ENCODE measurements around the gene DNASE1L1.

DNASE1L1 gene

DNA sequence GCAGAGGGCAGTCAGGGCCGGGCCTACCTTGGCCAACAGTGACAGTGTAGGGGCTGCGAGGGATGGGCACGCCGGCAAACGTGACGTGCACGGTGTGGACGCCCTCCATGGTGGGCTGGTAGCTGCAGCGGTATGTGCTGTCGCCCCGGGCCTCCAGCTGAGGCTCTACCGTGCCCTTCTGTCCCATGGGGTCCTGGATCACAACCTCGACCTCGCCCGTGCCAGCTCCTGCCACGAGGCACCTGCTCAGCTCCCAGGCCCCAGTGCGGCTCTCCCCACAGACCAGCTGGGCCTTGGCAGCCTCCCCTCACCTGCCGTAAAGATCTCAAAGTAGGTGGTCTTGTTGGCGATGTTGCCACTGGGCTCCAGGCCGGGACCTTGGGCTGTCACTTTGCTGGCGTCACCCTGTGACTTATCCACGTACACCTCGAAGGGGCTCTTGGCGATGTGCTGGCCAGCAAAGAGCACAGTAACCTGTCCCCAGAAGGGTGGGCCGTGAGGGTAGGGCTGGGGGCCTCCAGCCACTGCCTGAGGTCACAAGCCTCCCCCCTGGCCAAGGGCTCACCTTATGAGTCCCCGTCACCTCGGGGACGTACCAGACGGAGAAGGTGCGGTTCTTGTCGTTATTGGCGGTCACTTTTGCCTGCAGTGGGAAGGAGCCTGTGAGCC lies 42.9 kb downstream of the DNASE1L1 start:
- no peak for DNase-seq

DNA sequence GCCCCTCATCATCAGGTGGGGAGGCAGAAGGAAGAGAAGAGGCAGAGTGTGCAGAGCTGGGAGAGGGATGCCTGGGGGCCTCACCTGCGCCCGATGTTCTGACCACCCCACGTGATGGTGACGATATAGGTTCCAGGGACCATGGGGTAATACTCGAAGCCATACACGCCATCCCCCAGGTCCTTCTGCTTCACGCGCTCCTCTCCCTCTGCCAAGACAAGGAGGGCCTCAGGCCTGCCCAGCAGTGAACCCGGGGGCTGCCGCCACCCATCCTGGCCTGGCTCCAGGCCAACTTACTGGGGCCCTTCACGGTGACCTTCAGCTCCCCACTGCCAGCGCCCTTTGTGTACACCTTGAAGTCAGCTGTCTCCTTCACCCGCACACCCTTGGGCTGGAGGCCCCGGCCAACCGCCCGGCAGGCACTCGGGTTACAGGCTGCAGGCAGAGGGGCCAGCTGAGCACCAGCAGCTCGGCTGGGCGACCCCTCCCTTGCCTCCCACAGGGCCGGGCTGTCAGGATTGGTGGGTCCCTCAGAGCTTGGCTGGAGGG lies 43.9 kb downstream of the DNASE1L1 start:
- no peak for DNase-seq

DNA sequence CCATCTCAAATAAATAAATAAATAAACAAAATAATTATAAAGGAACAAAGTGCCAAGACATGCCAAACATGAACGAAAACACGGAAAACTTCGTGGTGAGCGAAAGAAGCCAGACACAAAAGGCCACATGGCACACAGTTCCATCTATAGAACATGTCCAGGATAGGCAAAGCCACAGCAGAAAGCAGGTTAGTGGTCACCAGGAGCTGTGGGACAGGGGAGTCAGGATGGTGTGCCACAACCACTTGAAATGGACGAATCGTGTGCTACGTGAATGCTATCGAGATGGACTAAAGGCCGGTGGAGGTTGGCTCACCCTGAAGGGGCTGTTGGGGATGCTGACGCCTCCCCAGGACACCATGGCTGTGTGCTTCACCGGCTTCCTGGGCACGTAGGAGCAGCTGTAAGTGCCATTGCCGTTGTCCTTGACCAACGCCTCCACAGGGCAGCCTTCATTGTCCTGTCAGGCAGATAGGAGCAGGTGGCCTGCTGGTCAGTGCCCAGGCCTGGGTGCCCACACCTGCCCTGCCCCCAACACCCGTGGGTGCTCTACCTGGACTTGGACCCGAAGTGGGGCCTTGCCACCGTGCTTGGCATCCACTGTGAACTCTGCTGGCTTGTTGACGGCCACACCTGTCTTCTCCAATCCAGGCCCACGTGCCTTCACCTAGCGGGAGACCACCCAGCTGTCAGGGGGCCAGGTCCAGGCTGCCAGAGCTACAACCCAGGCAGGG lies 45.2 kb downstream of the DNASE1L1 start:
- no peak for DNase-seq

DNA sequence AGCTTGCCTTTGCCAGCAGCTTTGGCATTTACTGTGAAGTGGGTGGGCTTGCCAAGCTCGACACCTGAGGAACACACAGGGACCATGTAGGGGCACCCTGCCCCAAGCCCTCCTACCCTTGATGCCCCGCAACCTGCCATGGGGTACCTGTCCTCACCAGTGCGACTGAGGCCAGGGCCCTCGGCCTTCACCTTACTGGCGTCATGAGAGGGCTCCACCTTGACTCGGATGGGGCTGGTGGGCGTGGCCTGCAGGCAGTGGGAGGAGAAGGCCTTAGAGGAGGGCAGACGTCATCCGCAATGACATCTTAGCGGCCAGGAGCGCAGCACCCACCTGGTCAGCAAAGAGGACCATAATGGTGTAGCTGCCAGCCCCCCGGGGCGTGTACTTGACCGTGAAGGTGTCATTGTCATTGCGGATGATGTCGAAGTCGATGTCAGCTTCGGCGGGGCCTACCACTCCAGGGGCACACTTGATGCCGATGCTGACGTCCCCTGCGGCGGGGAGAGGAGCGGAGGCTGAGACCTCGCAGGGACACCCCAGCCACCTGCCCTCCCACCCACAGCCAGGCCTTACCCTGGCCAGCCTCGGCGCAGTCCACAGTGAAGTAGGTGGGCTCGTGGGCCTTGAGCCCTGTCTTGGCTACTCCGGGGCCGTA lies 46.8 kb downstream of the DNASE1L1 start:
- no peak for DNase-seq

DNA sequence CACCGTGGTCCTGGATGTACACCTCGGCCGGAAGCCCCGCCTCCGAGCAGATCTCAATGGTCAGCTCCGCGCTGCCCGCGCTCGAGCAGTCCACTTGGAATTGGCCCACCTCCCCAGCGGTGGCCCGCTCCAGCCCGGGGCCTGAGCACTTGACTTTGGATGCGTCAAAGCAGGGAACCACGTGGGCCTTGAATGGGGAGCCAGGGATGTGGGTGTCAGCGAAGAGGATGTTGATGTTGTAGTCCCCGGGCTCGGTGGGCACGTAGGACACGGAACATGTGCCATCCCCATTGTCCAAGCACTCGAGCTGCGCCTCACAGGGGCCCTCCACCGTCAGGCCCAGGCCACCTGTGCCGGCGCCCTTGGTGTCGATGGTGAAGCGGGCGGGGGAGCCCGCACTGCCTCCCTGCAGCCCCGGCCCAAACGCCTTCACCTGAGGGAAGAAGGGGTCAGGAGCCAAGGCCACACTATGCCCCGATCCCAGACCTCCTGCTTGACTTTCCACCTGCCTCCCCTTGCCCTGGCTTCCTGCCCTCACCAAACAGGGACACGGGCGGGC lies 48.8 kb downstream of the DNASE1L1 start:
- DNase-seq: no peak

DNA sequence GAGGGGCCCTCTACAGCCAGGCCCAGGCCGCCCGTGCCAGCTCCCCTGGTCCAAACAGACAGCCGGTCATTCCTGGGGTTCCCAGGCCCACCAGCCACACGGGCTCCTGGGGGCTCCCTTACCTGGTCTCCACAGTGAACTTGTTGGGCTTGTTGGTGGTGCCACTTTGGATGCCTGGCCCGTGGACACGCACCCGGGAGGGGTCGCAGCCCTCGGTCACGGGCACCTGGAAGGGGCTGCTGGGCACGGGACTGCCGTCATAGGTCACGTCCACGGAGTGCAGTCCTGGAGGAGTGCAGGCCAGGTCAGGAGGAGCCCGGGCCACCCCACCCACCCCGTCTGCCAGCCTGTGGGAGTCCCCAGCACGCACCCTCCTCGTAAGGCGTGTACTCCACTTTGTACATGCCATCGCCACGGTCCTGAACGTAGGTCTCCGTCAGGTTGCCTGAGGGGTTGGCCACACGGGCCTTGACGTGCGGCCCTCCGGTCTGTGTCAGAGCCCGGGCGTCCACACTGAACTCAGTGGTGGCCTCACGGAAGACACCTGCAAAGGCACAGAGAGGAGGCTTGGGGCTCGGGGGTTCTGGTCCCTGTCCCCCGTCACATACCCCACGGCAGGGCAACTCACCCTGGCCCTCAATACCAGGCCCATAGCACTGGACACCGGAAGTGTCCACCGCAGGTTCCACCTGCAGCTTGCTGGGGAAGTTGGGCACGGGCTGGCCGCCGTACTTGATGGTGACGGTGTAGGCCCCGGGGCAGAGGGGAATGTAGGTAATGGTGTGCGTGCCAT lies 49.5 kb downstream of the DNASE1L1 start:
- DNase-seq: no peak

DNA sequence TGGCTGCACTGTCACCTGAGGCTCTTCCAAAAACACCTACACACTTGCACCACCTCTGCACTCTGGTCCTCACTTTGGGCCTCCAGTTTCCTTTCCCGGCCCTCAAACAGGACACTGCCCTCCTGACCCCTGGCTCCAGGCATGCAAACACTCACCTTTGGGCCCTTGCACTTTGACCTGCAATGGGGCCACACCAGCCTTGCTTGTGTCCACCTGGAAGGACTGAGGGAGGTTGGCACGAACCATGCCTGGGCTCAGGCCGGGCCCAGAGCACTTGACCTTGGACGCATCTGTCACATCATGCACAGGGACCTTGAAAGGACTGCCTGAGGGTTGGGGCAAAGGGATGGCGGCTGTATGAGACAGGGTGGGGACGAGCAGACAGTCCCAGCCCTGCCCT lies 50.2 kb downstream of the DNASE1L1 start:
- no peak for DNase-seq

DNA sequence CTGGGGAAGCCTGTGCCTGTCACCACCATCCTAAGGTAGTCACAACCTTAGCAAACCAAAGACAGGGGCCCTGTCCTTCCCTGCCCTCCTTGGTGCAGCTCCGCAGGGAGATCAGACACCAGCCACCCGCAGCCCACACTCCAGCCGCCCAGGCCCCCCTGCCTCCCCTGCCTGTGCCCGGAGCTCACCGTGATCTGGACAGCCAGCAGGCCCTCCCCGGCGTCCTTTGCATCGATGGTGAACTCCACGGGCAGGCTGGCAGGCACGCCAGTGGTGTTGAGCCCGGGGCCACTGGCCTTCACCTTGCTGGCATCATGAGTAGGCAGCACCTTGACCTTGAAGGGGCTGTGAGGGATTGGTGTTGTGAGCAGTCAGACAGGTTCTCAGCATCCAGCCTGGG lies 51.0 kb downstream of the DNASE1L1 start:
- DNase-seq: no peak

DNA sequence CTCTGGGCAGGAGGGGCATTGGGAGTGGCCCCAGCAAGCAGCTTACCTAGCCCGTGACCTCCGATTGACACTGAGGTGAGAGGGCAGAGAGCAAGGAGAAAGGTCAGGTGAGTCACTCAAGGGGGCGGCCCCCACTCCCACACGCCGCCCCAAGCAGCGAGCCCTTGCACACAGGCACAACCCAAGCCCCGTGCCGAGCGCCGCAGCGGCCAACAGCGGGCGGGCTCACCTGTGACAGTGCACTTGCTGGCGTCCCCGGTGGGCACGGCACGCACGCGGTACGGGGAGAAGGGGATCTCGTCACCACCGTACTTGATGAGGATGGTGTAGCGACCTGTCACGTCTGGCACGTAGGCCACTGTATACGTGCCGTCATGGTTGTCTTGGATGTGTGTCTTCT lies 51.8 kb downstream of the DNASE1L1 start:
- DNase-seq: no peak

DNA sequence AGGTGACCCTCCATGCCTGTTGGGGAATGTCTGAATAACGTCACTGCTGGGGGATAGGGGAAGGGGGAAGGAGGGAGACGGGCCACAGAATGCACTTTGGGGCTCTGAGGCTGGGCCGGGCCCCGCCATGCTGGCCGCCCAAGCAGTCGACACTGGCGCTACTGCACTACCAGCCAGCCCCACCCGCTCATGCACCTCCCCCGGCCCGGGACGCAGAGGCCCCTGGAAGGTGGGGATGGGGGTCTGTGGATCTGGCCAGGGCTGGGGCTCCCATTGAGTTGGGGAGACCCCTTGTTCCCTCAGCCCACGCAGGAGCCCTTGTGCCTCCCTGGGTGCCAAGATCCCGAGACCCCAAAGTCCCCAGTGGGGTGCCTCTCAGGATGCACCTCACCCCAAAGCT lies 52.5 kb downstream of the DNASE1L1 start:
- DNase-seq: no peak

DNA sequence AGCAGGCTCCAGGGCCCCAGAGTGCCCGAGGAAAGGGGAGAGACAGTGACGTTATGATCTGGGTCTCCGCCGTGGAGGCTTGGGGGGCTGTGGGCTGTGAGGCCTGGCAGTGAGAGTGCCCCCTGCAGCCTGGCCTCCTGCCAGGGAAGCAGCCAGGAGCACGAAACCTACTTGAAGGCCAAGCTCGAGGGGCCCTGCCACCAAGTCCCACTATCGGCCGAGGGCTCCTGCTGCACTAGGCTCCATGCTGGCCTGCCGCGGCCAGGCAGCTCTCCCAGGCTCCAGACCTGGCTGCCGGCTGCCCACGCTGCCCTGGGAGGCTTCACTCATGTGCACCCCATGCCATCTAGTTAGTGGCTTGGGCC lies 53.3 kb downstream of the DNASE1L1 start:
- DNase-seq: no peak

DNA sequence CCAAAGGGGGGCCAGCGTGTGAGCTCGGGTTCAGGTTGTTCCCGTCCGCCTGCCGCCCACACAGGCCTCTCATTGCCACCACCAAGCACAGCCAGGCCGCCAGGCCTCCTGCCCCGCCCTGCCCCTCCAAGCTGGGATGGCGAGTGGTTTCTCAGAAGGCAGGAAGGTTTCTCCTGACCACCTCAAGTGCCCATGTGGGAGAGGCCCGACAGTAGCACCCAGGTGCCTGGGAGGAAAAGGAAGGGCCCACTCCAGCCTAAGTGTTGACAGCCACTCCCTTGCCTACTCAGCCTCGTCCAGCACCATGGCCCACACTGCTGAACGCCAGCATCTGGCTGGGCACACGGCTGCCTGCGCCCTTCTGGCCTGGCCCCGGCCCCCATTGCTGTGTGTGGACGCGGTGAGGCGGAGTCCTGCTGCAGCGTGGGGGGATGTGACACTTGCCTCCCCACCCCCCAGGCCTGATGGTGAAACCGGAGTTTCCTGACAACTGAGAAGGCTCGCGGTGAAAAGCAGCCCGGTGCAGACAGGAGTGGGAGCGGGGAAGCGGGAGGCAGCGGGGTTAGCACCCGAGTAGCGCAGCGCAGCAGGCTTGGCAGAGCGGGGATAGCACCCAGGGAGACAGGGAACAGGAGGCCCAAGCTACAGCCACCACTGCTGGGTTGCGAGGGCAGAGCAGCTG lies 53.8 kb downstream of the DNASE1L1 start:
- DNase-seq: no peak

DNA sequence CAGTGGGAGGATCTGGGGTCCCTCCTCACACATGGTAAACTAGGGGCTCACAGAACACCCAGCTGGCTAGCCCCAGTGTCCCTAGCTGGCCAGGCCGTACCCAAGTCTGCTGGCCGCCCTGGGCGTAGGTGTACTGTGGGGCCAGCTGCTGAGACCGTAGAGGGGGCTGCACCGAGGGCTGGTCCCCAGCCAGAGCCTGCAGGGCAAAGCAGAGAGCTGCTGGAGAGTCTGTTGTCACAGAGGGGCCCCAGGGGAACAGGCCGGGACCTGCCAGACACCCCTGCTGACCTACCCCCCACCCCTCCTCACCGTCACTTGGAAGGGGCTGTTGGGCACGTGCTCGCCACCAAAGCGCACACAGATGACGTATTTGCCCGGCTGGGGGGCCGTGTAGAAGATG lies 54.5 kb downstream of the DNASE1L1 start:
- no peak for DNase-seq

DNA sequence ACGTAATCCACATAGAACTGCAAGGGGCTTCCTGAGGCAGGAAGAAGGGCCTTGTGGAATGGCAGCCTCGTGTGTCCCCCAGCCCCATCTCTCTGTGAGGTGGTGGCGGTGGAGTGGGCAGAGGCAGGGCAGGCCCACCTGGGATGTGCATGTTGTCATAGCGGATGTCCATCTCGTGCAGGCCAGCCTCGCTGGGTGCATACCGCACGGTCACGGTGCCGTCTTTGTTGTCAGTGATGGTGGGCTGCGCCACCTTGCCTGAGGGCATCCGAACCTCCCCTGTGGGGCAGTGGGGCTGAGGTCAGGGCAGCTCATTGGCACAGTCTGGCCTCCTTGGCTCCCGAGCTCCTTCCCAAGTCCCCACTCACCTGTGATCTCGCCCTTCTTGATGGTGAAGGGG lies 55.0 kb downstream of the DNASE1L1 start:
- DNase-seq: no peak

DNA sequence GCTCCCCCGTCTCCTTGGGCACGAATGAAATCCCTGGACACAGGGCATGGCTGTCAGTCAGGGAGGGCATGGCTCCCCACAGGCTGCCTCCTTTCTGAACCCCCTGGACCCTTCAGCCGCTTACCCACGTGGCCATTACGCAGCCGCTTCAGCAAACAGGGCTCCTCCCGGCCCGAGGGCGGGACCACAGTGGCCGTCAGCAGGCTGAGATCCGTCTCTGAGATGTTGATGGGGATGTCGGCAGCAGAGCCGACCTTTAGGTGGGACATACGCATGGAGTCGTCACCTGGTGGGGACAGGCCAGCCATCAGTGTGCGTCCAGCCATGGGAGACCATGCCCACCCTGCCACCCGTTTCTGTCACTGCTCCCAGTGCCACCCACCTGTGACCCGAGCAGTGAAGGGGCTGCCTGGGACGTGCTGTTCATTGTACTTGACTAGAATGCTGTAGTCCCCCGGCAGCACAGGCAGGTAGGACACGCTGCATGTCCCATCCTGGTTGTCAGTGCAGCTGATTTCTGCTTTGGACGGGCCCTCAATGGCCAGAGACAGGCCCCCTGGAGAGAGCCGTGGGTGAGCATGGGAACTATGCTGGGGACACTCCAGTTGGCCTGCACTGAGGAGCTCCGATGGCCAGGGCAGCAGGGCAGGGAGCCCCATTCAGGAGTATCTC lies 55.7 kb downstream of the DNASE1L1 start:
- DNase-seq: no peak

DNA sequence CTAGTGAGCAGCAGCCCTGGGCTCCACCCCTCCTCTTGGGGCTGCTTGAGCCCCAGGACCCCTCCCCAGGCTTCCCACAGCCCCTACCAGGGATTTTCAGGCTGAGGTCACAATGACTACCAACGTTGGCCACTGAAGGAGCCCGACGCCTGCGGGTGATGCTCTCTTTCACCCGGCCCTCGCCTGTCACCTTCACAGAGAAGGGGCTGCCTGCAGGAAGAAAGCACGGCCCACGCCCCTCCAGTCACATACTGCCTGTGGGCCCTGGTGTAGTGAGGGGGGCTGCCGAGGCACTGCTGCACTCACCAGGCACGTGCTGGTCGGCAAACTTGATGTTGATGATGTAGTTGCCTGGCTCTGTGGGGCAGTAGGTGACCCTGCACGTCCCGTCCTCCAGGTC lies 56.6 kb downstream of the DNASE1L1 start:
- no peak for DNase-seq

DNA sequence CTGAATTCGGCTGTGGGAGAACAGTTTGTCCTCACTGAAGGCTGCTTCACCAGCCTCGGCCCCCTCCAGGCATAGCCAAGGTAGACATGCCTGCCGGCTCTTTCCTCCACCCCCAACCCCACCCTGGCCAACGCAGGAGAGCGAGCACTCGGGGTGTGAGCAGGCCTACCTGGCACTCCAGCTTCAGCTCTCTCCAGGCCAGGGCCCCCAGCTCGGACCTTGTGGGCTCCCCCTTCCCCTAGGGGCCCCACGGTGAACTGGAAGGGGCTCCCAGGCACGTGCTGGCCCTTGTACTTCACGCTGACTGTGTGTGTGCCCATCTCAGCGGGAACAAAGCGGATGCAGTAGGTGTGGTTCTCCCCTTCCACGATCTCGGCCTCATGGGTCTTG lies 57.0 kb downstream of the DNASE1L1 start:
- no peak for DNase-seq
